HG03097 (cell line): ENCODE results near the gene FGD6.
"Not testable (repeated sequence)": the region's sequence is repeated elsewhere in the genome, so short reads cannot be mapped to it uniquely, and the experiment has no call there.

Experiments used
- ATAC-seq: cut with Tn5 transposase; IDR thresholded peaks from one replicate; pipeline ENCODE4 v1.9.1; 2021; ENCODE audit not compliant: unreplicated experiment, low FRiP score

Gene FGD6

DNA sequence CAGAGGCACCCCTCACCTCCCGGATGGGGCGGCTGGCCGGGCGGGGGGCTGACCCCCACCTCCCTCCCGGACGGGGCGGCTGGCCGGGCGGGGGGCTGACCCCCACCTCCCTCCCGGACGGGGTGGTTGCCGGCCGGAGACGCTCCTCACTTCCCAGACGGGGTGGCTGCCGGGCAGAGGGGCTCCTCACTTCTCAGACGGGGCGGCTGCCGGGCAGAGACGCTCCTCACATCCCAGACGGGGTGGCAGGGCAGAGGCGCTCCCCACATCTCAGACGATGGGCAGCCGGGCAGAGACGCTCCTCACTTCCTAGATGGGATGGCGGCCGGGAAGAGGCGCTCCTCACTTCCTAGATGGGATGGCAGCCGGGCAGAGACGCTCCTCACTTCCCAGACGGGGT, 18.4 kb upstream of the FGD6 start:
- ATAC-seq = not testable (repeated sequence)

GRCh38 chr12:95234187-95234586, 16.9 kb upstream of the FGD6 start:
- ATAC-seq = not testable (repeated sequence)

DNA sequence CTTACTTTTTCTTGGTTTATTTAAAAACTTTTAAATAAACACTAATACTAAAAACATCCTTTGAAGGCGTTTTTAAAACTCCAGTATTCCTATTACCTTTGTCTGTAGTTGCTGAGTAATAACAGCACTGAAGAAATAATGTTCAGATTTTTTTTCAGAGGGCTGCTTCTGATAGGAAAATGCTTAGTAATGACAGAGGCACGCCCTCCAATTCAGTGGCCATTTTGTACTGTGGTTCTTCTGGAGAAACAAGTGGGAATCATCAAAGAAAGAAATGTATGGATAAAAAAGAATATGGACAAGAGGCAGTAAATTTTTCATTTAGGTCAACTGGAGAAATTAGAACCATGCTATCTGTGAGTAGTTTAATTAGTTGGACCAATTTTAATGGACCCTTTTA, 13.9 kb upstream of the FGD6 start:
- ATAC-seq = no peak

DNA sequence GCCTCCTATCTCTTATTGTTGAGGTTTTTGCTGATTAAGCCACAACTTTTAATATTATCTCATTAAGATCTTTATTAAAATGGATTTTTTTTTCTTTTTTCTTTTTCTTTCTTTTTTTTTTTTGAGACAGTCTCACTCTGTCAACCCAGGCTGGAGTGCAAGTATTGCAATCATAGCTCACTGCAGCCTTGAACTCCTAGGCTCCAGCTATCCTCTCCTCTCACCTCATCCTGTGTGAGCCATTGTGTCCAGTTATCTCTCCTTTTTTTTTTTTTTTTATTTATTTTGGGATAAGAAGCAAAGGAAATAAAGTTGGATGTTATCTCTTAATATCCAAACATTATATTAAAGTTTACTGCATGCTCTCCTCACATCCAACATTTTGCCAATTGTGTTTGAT, 13.0 kb upstream of the FGD6 start:
- ATAC-seq = no peak

DNA sequence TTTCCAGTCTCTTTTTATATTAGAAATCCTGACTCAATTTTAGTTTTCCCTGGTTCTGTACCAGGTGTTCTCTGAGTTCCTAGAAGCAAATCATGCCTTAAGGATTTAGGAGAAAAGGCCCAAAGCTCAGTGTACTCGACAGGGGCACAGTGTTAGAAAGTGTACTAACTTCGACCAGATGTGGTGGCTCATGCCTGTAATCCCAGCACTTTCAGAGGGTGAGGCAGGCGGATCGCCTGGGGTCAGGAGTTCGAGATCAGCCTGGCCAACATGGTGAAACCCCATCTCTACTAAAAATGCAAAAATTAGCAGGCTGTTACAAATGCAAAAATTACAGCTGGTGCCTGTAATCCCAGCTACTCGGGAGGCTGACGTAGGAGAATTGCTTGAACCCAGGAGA, 12.4 kb upstream of the FGD6 start:
- no peak for ATAC-seq

DNA sequence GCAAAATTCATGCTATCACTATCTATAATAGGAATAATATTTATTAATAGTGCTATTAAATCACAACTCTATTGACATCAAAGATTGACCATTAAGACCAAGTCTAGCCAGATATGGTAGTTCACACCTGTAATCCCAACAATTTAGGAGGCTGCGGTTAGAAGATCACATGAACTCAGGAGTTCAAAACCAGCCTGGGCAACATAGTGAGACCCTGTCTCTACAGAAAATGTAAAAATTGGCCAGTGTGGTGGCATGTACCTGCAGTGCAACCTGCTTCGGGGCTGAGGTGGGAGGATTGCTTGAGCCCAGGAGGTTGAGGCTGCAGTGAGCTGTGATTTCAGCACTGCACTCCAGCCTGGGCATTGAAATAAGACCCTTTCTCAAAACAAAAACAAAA, 11.3 kb upstream of the FGD6 start:
- ATAC-seq = no peak

DNA sequence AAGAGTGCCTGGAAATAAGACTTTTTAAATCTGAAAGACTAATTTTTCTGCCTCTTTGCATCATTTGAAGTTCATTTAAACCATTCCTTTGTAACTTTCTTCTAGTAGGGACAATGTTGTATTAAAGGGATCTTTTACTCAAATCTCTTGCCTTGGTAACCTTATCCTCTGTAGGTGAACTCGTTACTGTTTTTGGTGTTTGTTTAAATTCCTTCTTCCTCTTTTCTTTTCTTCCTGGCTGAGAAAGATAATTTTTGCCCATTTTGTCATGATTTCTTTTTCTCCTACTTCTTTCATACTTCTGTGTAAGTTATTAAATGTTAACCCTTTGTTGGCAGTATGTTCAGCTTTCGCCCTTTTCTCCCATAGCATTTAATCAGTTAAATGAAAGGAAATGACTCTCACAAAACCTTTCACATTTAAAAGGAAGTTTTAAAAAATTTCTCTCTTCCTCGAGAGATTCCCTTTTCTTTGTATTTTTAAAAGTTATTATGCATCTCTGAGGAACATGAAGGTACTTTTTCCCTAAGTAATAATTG, 10.6 kb upstream of the FGD6 start:
- no peak for ATAC-seq

DNA sequence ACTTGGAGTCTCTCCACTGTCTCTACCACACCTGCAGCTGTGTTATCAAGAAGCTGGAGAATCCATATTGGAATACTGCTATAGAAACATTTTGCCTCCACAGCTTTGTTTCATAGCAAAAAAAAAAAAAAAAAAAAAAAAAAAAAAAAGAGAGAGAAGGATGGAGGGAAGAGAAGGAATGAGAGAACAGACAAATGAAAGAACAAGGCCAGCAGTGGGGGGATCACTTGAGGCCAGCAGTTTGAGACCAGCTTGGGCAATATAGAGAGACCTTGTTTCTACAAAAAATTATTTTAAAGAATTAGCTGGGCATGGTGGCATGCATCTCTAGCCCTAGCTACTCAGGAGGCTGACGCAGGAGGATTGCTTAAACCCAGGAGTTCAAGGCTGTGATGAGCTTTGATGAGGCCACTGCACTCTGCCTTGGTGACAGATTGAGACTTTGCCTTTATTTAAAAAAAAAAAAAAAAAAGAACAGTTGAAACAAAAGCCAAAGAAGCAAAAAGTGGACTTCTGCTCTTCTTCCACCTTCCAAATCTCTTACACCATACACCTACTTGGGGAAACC, 8.5 kb upstream of the FGD6 start:
- ATAC-seq = no peak

DNA sequence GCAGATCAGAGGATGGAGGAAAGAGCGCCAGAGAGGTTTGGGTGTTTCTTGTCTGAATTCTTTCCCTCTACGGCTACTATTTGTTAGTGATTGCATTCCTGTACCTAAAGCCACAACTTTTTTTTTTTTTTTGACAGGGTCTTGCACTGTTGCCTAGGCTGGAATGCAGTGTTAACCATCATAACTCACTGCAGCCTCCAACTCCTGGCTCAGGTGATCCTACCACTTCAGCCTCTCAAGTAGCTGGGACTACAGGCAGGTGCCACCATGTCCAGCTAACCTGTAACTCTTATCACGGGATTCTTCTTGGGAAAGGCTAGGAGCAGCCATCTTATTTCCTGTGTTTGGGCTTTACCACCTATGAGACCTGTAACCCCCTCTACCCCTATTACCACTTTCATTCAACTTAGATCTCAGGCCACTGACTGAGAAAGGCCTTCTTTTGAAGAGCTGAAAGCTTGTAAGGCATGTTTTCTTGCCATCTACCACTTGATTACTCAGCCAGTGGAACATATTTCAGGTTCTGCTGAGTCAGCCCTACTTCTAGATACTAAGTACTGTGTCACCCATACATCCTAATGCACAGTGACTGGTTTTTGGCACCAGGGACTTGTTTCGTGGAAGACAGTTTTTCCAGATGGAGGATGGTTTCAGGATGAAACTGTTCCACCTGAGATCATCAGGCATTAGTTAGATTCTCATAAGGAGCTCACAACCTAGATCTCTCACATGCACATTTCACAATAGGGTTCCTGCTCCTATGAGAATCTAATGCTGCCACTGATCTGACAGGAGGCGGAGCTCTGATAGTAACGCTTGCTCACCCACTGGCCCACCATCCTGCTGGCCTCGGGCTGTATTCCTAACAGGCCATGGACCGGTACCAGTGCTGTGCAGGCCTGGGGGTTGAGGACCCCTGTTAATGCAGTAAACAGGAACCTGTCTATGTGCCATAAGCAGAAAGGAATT, 7.2 kb upstream of the FGD6 start:
- no peak for ATAC-seq

DNA sequence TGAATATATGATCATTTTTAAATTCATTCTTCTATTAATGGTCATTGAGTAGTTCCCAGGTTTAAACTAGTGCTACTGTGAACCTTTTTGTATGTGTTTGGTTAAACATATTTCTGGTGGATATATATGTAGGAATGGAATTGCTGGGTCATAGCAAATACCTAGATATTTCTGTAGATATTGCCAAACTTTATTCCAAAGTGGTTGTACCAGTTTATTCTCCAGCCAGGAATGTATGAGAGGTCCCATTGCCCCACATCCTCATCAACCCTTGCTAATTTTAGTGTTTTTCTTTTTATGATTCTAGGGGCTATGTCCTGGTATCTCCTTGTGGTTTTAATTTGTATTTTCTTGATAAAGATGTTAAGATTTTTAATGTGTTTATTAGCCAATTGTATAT, 3.5 kb upstream of the FGD6 start:
- no peak for ATAC-seq

GRCh38 chr12:95220190-95220589, 2.9 kb upstream of the FGD6 start:
- ATAC-seq = no peak

- ATAC-seq = peak; percentile 3
These were observed 1.2 kb upstream of the FGD6 start for GRCh38 chr12:95218150-95219133.

GRCh38 chr12:95216711-95217376, 423 bp downstream of the FGD6 start:
- ATAC-seq = peak; percentile 25

- ATAC-seq = no peak
These were observed 1.3 kb downstream of the FGD6 start for GRCh38 chr12:95215949-95216348.

DNA sequence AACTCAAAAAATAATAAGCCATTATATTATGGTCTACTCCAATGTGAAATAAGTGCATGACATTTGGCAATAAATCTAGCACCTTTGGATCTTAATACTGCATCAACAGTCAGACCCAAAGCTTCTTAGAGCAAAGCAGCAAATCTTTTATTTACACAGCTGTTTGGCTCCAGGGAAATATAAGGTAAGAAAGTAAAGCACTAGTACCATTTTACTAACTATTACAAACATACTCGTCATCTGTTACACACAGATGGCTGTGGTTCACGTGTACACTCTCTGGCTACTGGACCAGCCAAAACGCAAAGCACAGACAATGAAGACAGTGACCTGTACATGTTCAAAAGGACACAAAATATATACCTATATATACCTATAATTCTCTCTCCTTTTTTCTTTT, 2.8 kb downstream of the FGD6 start:
- no peak for ATAC-seq

- ATAC-seq = no peak
These were observed 3.3 kb downstream of the FGD6 start for GRCh38 chr12:95213928-95214327.

DNA sequence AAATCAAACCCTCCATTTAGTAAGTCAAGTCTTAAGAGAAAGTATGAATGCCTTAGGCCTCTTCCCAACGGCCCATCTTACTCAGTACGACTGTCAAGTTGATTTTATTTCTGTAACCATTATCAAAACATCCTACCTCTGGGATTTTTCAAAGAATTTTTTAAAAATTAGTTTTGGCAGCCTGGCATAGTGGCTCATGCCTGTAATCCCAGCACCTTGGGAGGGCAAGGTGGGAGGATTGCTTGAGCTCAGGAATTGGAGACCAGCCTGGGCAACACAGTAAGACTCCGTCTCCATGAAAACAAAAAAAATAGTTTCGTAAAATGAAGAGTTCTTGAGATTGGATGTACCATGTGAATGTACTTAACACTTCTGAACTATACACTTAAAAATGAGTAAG, 4.1 kb downstream of the FGD6 start:
- no peak for ATAC-seq

DNA sequence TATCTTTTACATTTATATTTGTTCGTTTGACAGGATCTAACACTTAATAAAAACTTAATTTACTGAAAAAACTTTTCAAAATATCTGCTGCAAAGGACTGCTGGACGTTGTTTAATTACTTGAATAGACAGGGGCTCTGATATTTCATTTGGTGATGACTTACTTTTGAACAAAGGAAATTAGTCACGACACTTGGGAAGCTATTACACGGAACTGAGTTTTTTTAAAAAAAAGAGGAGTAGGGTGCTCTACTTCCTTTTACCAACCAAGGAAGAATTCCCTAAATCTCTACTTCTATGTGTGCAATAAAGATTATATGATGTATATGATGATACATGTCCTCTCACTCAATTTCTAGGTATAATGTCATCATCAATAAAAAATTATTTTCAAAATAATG, 4.7 kb downstream of the FGD6 start:
- ATAC-seq = no peak

GRCh38 chr12:95208678-95209077, 8.6 kb downstream of the FGD6 start:
- ATAC-seq = no peak

- ATAC-seq = no peak
These were observed 9.9 kb downstream of the FGD6 start for GRCh38 chr12:95207407-95207806.
